Stimulated activated CD8-positive, alpha-beta memory T cell treated with anti-CD3 and anti-CD28 coated beads, Interleukin-4, amount 100 ng/mL, for 1 hour (primary cell): ENCODE results near the gene NTPCR.
"Not testable (repeated sequence)": the region's sequence is repeated elsewhere in the genome, so short reads cannot be mapped to it uniquely, and the experiment has no call there.

Source experiments
- DNase-seq, 2 donors: peaks; one replicate each; pipeline ENCODE4 v3.0.0-alpha.2; 2020; ENCODE audit warnings: low read depth in 2 of 2, low spot score in 1 of 2

The NTPCR gene

GRCh38 chr1:232925421-232926220, 24.8 kb upstream of the NTPCR start:
- no peak for DNase-seq

- DNase-seq, result not testable (repeated sequence)
Observed at GRCh38 chr1:232927166-232927565, 23.2 kb upstream of the NTPCR start.

- no peak for DNase-seq
Observed at GRCh38 chr1:232927830-232928505, 22.4 kb upstream of the NTPCR start.

GRCh38 chr1:232932486-232933425, 17.7 kb upstream of the NTPCR start:
- no peak for DNase-seq

GRCh38 chr1:232936941-232937340, 13.5 kb upstream of the NTPCR start:
- no peak for DNase-seq

GRCh38 chr1:232937741-232938375, 12.6 kb upstream of the NTPCR start:
- no peak for DNase-seq

- no peak for DNase-seq
Observed at GRCh38 chr1:232938926-232939325, 11.5 kb upstream of the NTPCR start.

- no peak for DNase-seq
Observed at GRCh38 chr1:232939748-232940147, 10.7 kb upstream of the NTPCR start.

- DNase-seq, result no peak
Observed at GRCh38 chr1:232940262-232940661, 10.1 kb upstream of the NTPCR start.

- DNase-seq, result no peak
Observed at GRCh38 chr1:232942413-232943294, 7.8 kb upstream of the NTPCR start.

- DNase-seq, result no peak
Observed at GRCh38 chr1:232943679-232944252, 6.6 kb upstream of the NTPCR start.

- DNase-seq, result no peak
Observed at GRCh38 chr1:232944347-232944746, 6.1 kb upstream of the NTPCR start.

GRCh38 chr1:232949636-232950196, 695 bp upstream of the NTPCR start:
- no peak for DNase-seq

- DNase-seq, result no peak
Observed at GRCh38 chr1:232951180-232951579, 769 bp downstream of the NTPCR start.

- DNase-seq, result no peak
Observed at GRCh38 chr1:232951605-232952004, 1.2 kb downstream of the NTPCR start.

GRCh38 chr1:232952514-232953499, 2.4 kb downstream of the NTPCR start:
- DNase-seq, result no peak

GRCh38 chr1:232954594-232955365, 4.4 kb downstream of the NTPCR start:
- no peak for DNase-seq
